Heart left ventricle (tissue), 16 donors: ENCODE results near the gene HSPA12A. TPM values are rescaled to one million over a fixed set of nuclear protein-coding genes. Genes with fewer than 3 reads are reported as not detected.

Experiments
- ATAC-seq, 4 donors: fragments of 200-7000 bp; cut with Tn5 transposase; one replicate each; pipeline ENCODE4 v1.9.1; 2020 to 2022; ENCODE audit warnings: moderate library complexity in 4 of 4, mild to moderate bottlenecking in 3 of 4, moderate number of reproducible peaks in 1 of 4
- DNase-seq, 5 donors: peaks; one replicate each; pipeline ENCODE4 v3.0.0-alpha.2; 2020
- H3K27ac ChIP-seq, 12 donors: fragments of 200-600 bp; sonication (generic) in 4 of 12; one replicate each; pipeline versions ENCODE4 v1.5.0 to v1.8.0; 2016 to 2022; ENCODE audit warnings: mild to moderate bottlenecking in 2 of 12
- H3K27me3 ChIP-seq, 9 donors: fragments of 200-600 bp; sonication (generic) in 2 of 9; one replicate each; pipeline versions ENCODE4 v1.5.1 to v1.8.0; 2016 to 2022; ENCODE audit warnings: mild to moderate bottlenecking in 3 of 9
- H3K36me3 ChIP-seq, 9 donors: fragments of 200-600 bp; sonication (generic) in 2 of 9; one replicate each; pipeline versions ENCODE4 v1.5.0 to v1.8.0; 2018 to 2022; ENCODE audit warnings: mild to moderate bottlenecking in 2 of 9
- H3K4me1 ChIP-seq, 12 donors: fragments of 200-600 bp; sonication (generic) in 4 of 12; one replicate each; pipeline versions ENCODE4 v1.5.0 to v1.8.0; 2016 to 2022; ENCODE audit warnings: mild to moderate bottlenecking in 3 of 12
- H3K4me3 ChIP-seq, 12 donors: fragments of 200-600 bp; sonication (generic) in 4 of 12; one replicate each; pipeline versions ENCODE4 v1.5.0 to v1.8.0; 2017 to 2022; ENCODE audit warnings: mild to moderate bottlenecking in 9 of 12, moderate library complexity in 4 of 12
- H3K9me3 ChIP-seq, 12 donors: fragments of 200-600 bp; sonication (generic) in 4 of 12; one replicate each; pipeline versions ENCODE4 v1.5.0 to v1.8.0; 2016 to 2022; ENCODE audit warnings: mild to moderate bottlenecking in 1 of 12
- CTCF ChIP-seq, 12 donors: fragments of 200-600 bp; sonication (generic) in 4 of 12; IDR thresholded peaks; one replicate each; pipeline versions ENCODE4 v1.5.0 to v1.8.0; 2018 to 2022; ENCODE audit warnings: antibody characterized with exemption in 12 of 12, mild to moderate bottlenecking in 5 of 12
- POLR2A ChIP-seq, 2 donors: fragments of 450-650 bp; IDR thresholded peaks; one replicate each; pipeline ENCODE4 v1.6.1; 2017; ENCODE audit warnings: antibody characterized with exemption in 2 of 2, mild to moderate bottlenecking in 2 of 2, moderate library complexity in 2 of 2
- WGBS, 4 donors: extraction: QIAGEN DNeasy Blood & Tissue Kit in 2 of 4; methylation state at CpG; one replicate each; pipeline versions ENCODE4 v1.1.5 to v1.1.7; 2013 to 2018; 5-methylcytosine and 5-hydroxymethylcytosine counted together
- intact Hi-C, 10 donors: fragments of 100-400 bp; cut with DNase I; formaldehyde crosslinking; loops; one replicate each; pipeline versions ENCODE4 v1.11.1 to v1.14.2; 2022
- polyA plus RNA-seq, 2 donors: library from polyadenylated mRNA; stranded (reverse); fragments of 200-250 nt; gene quantifications; one replicate each; pipeline ENCODE4 v1.2.3, GENCODE V29; 2013
- total RNA-seq, 9 donors: library from RNA; depleted of rRNA in 2 of 9; stranded (reverse); fragments of >200 nt in 2 of 9; fragmentation: NEBNext Ultra II Directional in 3 of 9; extraction: Animal tissue kit (Norgen Biotek cat#: 25700) in 3 of 9; gene quantifications; one replicate each; pipeline versions ENCODE4 v1.1.0 to v1.2.4, GENCODE V29; 2016 to 2023
- donor health status: ischemic (EF 13 %, LVEDD 7.1; RV severe dilation, severe dysfunction).
- donor health status: healthy with polysubstance abuse.
- donor health status: DM: no; HTN: yes; CAD: no.
- donor health status: DM: no; HTN: no; CAD: no.
- donor health status: ischemic (EF 25% LVEDD 6.9; RV normal size, moderate dysfunction).
- donor health status: ischemic (EF 25% LVEDD 5.7; RV mildly dilated, moderate dysfunction).
- donor health status: healthy.
- donor health status: DM: yes; HTN: yes; CAD: no.
- donor health status: ischemic (EF 35%, LVEDD 5.7; RV mildly dilated, moderate dysfunction).
- donor health status: nonischemic (EF 11% LVEDD 7.7; RV severe dilation, severe dysfunction).
- donor health status: DM: yes; HTN: yes; CAD: no.
- donor health status: PGD.
- donor health status: ischemic (EF 29% LVEDD 5.4; RV normal size, mild dysfunction).
- donor health status: nonischemic (EF 23%, LVEDD 6.1; RV moderate dilation, normal function).

HSPA12A gene
- total and polyA plus RNA-seq, 11 donors, result 4.7 to 17.0 (median 13.5) TPM

- intact Hi-C loops, result no loop called here
- Histone ChIP-seq H3K4me1 (peaks cover 0 to 19% (median 6%) of the 10 kb centered on the region in 12 donors), H3K36me3 (peaks cover 0 to 3% (median 0%) of the 10 kb centered on the region in 9 donors), H3K9me3 (no peaks in the 10 kb centered on the region), H3K4me3 (no peak overlapping the region), H3K27ac (no peak overlapping the region), H3K27me3 (no peaks in the 10 kb centered on the region)
- WGBS, 4 donors, result 77 to 94% (median 86%) methylated on average over 6 to 7 of the region's 7 CpGs
- no peak for TF ChIP-seq POLR2A (IDR thresholded peaks at IDR 0.05)
- peak in 1 of 4 donors; percentile 33 for ATAC-seq
- peak in 1 of 5 donors; percentile 44 for DNase-seq
These were observed 36.9 kb downstream of the HSPA12A start for GRCh38 chr10:116705498-116705897.

- H3K27ac ChIP-seq, result no peak overlapping the region
- no peak for ATAC-seq
- H3K4me3 ChIP-seq, result no peak overlapping the region
- TF ChIP-seq CTCF (IDR thresholded peaks at IDR 0.05) (no peak), POLR2A (IDR thresholded peaks at IDR 0.05) (no peak)
- no peaks in the 10 kb centered on the region for H3K9me3 ChIP-seq
- 67 to 74% (median 73%) methylated on average over 10 to 11 of the region's 11 CpGs for WGBS, 4 donors
- no peaks in the 10 kb centered on the region for H3K27me3 ChIP-seq
- DNase-seq, result no peak
- H3K36me3 ChIP-seq, result peaks cover 0 to 3% (median 0%) of the 10 kb centered on the region in 9 donors
- H3K4me1 ChIP-seq, result peaks cover 0 to 19% (median 6%) of the 10 kb centered on the region in 12 donors
- intact Hi-C loops, result loop anchor here in 1 of 10 donors (5.0 kb wide), 1 partner anchor 32 kb away; no protein-coding TSS in a partner anchor
These were observed 37.4 kb downstream of the HSPA12A start for GRCh38 chr10:116704926-116705325.

GRCh38 chr10:116702165-116702564, 40.2 kb downstream of the HSPA12A start:
- ATAC-seq, result no peak
- Histone ChIP-seq H3K4me3 (no peak overlapping the region), H3K27ac (no peak overlapping the region), H3K4me1 (peaks cover 0 to 11% (median 0%) of the 10 kb centered on the region in 12 donors), H3K36me3 (peaks cover 0 to 18% (median 0%) of the 10 kb centered on the region in 9 donors), H3K27me3 (no peaks in the 10 kb centered on the region), H3K9me3 (no peaks in the 10 kb centered on the region)
- intact Hi-C loops, result loop anchor here in 1 of 10 donors (5.0 kb wide), 1 partner anchor 35 kb away; no protein-coding TSS in a partner anchor
- DNase-seq, result no peak
- TF ChIP-seq CTCF (IDR thresholded peaks at IDR 0.05) (no peak), POLR2A (IDR thresholded peaks at IDR 0.05) (no peak)
- WGBS, 4 donors, result 81 to 95% (median 88%) methylated on average over 7 to 9 of the region's 9 CpGs

- H3K27me3 ChIP-seq, result no peaks in the 10 kb centered on the region
- H3K9me3 ChIP-seq, result no peaks in the 10 kb centered on the region
- no peak for TF ChIP-seq CTCF (IDR thresholded peaks at IDR 0.05)
- no peak for TF ChIP-seq POLR2A (IDR thresholded peaks at IDR 0.05)
- 61 to 79% (median 68%) methylated on average over 5 of the region's 5 CpGs for WGBS, 4 donors
- no peak for ATAC-seq
- peaks cover 0 to 11% (median 0%) of the 10 kb centered on the region in 12 donors for H3K4me1 ChIP-seq
- H3K4me3 ChIP-seq, result no peak overlapping the region
- peaks cover 0 to 18% (median 0%) of the 10 kb centered on the region in 9 donors for H3K36me3 ChIP-seq
- DNase-seq, result no peak
- intact Hi-C loops, result loop anchor here in 1 of 10 donors (5.0 kb wide), 1 partner anchor 38 kb away; no protein-coding TSS in a partner anchor
- no peak overlapping the region for H3K27ac ChIP-seq
These were observed 42.8 kb downstream of the HSPA12A start for GRCh38 chr10:116699471-116700150.
